ENCODE results near the gene PRKCD.

Gene PRKCD

GRCh38 chr3:53140847-53141845, 19.9 kb upstream of the PRKCD start:
- Histone ChIP-seq H3K4me3 (ENCODE audit: low read depth in 1 of 2, low read length in 1 of 2) (peak overlapping the region; percentile 4 to 34), H3K36me3 (no peaks in the 10 kb centered on the region), H3K27ac (peak overlapping the region; percentile 93), H3K27me3 (no peaks in the 10 kb centered on the region), H3K4me1 (ENCODE audit: control insufficient read depth in 1 of 2, insufficient read depth in 1 of 2, low read depth in 1 of 2, low read length in 1 of 2) (peaks cover 66 to 71% of the 10 kb centered on the region in 2 experiments), H3K9me3 (no peaks in the 10 kb centered on the region)
- TF ChIP-seq, protein P1, sequence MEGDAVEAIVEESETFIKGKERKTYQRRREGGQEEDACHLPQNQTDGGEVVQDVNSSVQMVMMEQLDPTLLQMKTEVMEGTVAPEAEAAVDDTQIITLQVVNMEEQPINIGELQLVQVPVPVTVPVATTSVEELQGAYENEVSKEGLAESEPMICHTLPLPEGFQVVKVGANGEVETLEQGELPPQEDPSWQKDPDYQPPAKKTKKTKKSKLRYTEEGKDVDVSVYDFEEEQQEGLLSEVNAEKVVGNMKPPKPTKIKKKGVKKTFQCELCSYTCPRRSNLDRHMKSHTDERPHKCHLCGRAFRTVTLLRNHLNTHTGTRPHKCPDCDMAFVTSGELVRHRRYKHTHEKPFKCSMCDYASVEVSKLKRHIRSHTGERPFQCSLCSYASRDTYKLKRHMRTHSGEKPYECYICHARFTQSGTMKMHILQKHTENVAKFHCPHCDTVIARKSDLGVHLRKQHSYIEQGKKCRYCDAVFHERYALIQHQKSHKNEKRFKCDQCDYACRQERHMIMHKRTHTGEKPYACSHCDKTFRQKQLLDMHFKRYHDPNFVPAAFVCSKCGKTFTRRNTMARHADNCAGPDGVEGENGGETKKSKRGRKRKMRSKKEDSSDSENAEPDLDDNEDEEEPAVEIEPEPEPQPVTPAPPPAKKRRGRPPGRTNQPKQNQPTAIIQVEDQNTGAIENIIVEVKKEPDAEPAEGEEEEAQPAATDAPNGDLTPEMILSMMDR (IDR thresholded peaks at IDR 0.05): no peak

DNA sequence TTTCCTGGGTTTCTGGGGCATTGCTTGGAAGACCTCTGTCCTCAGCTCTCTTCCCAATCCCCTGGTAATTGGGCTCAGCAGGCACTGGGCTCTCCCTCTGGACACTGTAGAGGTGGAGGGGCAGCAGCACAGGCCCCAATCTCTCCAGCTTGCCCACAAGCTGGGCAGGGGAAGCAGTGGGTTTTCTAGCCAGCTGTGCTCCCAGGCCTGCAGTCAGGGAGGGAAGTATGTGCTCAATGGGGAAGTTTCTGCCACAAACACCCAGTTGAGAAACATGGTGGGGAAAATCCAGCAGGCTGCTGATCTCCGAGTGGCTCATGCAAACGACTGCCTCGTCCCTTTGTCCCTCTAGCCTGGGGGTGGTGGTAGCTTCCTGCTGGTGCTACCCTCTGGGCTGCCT, 18.0 kb upstream of the PRKCD start:
- peak overlapping the region; percentile 15 to 53 for H3K4me3 ChIP-seq (ENCODE audit: low read depth in 1 of 2, low read length in 1 of 2)
- H3K9me3 ChIP-seq: no peaks in the 10 kb centered on the region
- H3K27me3 ChIP-seq: no peaks in the 10 kb centered on the region
- TF ChIP-seq, protein P1 (IDR thresholded peaks at IDR 0.05): no peak
- no peaks in the 10 kb centered on the region for H3K36me3 ChIP-seq
- peaks cover 75 to 78% of the 10 kb centered on the region in 2 experiments for H3K4me1 ChIP-seq (ENCODE audit: control insufficient read depth in 1 of 2, insufficient read depth in 1 of 2, low read depth in 1 of 2, low read length in 1 of 2)
- H3K27ac ChIP-seq: peak overlapping the region; percentile 93

- TF ChIP-seq, protein P1 (IDR thresholded peaks at IDR 0.05): no peak
- Histone ChIP-seq H3K4me3 (ENCODE audit: low read depth in 1 of 2, low read length in 1 of 2) (no peak overlapping the region), H3K27me3 (no peaks in the 10 kb centered on the region), H3K27ac (peak overlapping the region; percentile 93), H3K4me1 (ENCODE audit: control insufficient read depth in 1 of 2, insufficient read depth in 1 of 2, low read depth in 1 of 2, low read length in 1 of 2) (peaks cover 75 to 77% of the 10 kb centered on the region in 2 experiments), H3K36me3 (no peaks in the 10 kb centered on the region), H3K9me3 (no peaks in the 10 kb centered on the region)
These were observed 16.6 kb upstream of the PRKCD start for GRCh38 chr3:53144446-53144845.

DNA sequence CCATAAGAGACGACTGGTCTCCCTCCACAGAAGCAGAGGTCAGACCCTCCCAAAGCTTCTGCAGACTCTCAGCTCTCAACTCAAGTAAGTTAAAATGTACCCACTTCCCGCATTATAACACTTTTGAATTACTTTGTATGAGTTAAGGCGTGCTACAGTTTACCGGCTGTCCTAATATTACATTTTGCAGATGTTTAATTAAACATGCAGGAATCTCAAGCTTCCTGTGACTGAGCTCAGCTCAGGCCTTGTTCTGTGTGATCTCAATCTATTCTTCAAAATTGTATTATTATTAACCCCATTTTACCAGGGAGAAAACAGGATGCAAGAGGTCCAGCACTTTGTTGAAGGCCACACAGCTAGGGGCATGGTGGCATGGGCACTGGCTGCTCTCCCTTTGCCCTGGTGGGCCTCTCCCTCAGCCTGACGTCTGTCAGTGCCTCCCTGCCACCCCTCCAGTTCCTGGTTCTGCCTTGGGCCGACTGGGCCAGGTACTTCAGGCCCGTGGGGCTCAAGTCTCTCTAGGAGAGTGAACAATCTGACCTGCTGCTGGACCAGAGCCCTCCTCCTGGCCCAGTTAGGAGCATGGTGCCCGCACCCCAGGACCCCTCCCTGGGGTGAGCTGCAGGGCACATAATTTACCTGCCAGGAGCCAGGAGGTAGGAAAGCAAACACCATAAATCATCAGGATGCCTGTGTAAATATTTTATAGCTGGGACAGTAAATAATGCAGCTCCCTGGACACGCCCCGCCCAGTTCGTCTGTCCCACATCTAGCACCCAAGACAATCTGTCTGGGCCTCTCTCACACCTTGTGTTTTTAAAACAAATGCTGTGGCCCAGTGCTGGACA, 15.9 kb upstream of the PRKCD start:
- H3K27ac ChIP-seq: peak overlapping the region; percentile 93
- H3K4me1 ChIP-seq (ENCODE audit: control insufficient read depth in 1 of 2, insufficient read depth in 1 of 2, low read depth in 1 of 2, low read length in 1 of 2): peaks cover 75 to 78% of the 10 kb centered on the region in 2 experiments
- H3K27me3 ChIP-seq: no peaks in the 10 kb centered on the region
- no peaks in the 10 kb centered on the region for H3K9me3 ChIP-seq
- TF ChIP-seq, protein P1 (IDR thresholded peaks at IDR 0.05): no peak
- no peaks in the 10 kb centered on the region for H3K36me3 ChIP-seq
- H3K4me3 ChIP-seq (ENCODE audit: low read depth in 1 of 2, low read length in 1 of 2): no peak overlapping the region

DNA sequence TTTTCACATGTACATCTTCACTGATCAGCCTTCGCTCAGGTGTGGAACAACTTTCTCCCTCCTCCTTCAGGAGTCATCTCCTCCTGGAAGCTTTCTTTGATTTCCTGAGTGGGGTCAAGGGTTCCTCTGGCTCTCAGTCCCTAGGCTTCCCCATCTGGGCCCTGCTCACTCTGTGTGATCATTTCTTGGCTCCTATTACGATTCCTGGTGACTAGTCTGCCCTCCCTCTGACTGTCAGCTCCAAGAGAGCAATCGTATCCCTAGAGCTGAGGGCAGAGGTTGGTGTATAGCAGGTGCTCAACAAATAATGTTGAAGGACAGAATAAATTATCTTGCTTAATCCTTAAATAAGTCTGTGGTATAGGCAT, 15.3 kb upstream of the PRKCD start:
- no peaks in the 10 kb centered on the region for H3K9me3 ChIP-seq
- H3K36me3 ChIP-seq: no peaks in the 10 kb centered on the region
- H3K27me3 ChIP-seq: no peaks in the 10 kb centered on the region
- peaks cover 73 to 75% of the 10 kb centered on the region in 2 experiments for H3K4me1 ChIP-seq (ENCODE audit: control insufficient read depth in 1 of 2, insufficient read depth in 1 of 2, low read depth in 1 of 2, low read length in 1 of 2)
- no peak overlapping the region for H3K27ac ChIP-seq
- H3K4me3 ChIP-seq (ENCODE audit: low read depth in 1 of 2, low read length in 1 of 2): no peak overlapping the region
- TF ChIP-seq, protein P1 (IDR thresholded peaks at IDR 0.05): no peak

Measured in neutrophil (primary cell).